Heart left ventricle (tissue), 13 donors: ENCODE data around the gene TSPY8.
"Not testable (repeated sequence)": the region's sequence is repeated elsewhere in the genome, so short reads cannot be mapped to it uniquely, and the experiment has no call there.

Experiments
- POLR2A ChIP-seq, 2 donors: fragments of 450-650 bp; IDR thresholded peaks; one replicate each; pipeline ENCODE4 v1.6.1; 2017; ENCODE audit warnings: antibody characterized with exemption in 2 of 2, mild to moderate bottlenecking in 2 of 2, moderate library complexity in 2 of 2
- TF ChIP-seq, protein P1 (sequence below), 12 donors: fragments of 200-600 bp; sonication (generic) in 4 of 12; IDR thresholded peaks; one replicate each; pipeline versions ENCODE4 v1.5.0 to v1.8.0; 2018 to 2022; ENCODE audit warnings: antibody characterized with exemption in 12 of 12, mild to moderate bottlenecking in 5 of 12
- donor health status: ischemic (EF 13 %, LVEDD 7.1; RV severe dilation, severe dysfunction).
- donor health status: DM: no; HTN: yes; CAD: no.
- donor health status: DM: no; HTN: no; CAD: no.
- donor health status: ischemic (EF 25% LVEDD 6.9; RV normal size, moderate dysfunction).
- donor health status: ischemic (EF 25% LVEDD 5.7; RV mildly dilated, moderate dysfunction).
- donor health status: ischemic (EF 35%, LVEDD 5.7; RV mildly dilated, moderate dysfunction).
- donor health status: nonischemic (EF 11% LVEDD 7.7; RV severe dilation, severe dysfunction).
- donor health status: DM: yes; HTN: yes; CAD: no.
- donor health status: PGD.
- donor health status: ischemic (EF 29% LVEDD 5.4; RV normal size, mild dysfunction).
- donor health status: nonischemic (EF 23%, LVEDD 6.1; RV moderate dilation, normal function).

DNA sequence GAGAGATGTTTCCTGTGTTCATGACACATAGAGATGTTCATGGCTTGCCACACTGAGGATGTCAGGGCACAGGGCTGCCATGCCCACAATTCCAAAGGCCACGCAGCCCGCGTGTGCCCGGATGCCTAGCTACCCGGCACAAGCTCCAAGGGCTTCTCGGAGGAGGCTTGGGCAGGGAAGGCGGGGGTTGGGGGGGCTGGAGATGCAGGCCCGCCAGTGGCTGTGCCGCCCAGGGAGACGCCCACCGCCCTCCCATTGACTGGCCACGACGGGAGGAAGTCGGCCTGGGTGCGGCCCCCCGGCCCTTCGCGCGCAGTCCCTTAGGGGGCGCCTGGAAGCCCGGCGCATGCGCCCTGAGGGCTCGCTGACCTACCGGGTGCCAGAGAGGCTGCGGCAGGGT, 20.4 kb upstream of the TSPY8 start, which contains the start of gene TSPY4:
- not testable (repeated sequence) for TF ChIP-seq POLR2A (IDR thresholded peaks at IDR 0.05)
- TF ChIP-seq, protein P1, sequence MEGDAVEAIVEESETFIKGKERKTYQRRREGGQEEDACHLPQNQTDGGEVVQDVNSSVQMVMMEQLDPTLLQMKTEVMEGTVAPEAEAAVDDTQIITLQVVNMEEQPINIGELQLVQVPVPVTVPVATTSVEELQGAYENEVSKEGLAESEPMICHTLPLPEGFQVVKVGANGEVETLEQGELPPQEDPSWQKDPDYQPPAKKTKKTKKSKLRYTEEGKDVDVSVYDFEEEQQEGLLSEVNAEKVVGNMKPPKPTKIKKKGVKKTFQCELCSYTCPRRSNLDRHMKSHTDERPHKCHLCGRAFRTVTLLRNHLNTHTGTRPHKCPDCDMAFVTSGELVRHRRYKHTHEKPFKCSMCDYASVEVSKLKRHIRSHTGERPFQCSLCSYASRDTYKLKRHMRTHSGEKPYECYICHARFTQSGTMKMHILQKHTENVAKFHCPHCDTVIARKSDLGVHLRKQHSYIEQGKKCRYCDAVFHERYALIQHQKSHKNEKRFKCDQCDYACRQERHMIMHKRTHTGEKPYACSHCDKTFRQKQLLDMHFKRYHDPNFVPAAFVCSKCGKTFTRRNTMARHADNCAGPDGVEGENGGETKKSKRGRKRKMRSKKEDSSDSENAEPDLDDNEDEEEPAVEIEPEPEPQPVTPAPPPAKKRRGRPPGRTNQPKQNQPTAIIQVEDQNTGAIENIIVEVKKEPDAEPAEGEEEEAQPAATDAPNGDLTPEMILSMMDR (IDR thresholded peaks at IDR 0.05): not testable (repeated sequence)
